Measurements from ENCODE around the gene EXTL2.
"Not testable (repeated sequence)": the region's sequence is repeated elsewhere in the genome, so short reads cannot be mapped to it uniquely, and the experiment has no call there.

Gene EXTL2

GRCh38 chr1:100902365-100902764 is 7.7 kb upstream of the EXTL2 start:
- DNase-seq (ENCODE audit: low read depth) = no peak

- peak; percentile 28 for DNase-seq (ENCODE audit: low read depth)
These were observed 1.9 kb upstream of the EXTL2 start for GRCh38 chr1:100896481-100896982.

- DNase-seq (ENCODE audit: low read depth) = peak; percentile 95
These were observed 1.2 kb upstream of the EXTL2 start, which contains the start of gene SLC30A7 for GRCh38 chr1:100895540-100896480. Gene SLC30A7, plus strand, starts transcription at chr1:100896090. Its CDS starts 173 bp downstream, at chr1:100896263.

GRCh38 chr1:100893718-100894117 is 924 bp downstream of the EXTL2 start:
- no peak for DNase-seq (ENCODE audit: low read depth)

- DNase-seq (ENCODE audit: low read depth) = no peak
These were observed 2.1 kb downstream of the EXTL2 start for GRCh38 chr1:100892554-100892953.

GRCh38 chr1:100891380-100891779 is 3.3 kb downstream of the EXTL2 start:
- DNase-seq (ENCODE audit: low read depth) = no peak

GRCh38 chr1:100889869-100890482 is 4.7 kb downstream of the EXTL2 start:
- not testable (repeated sequence) for DNase-seq (ENCODE audit: low read depth)

- DNase-seq (ENCODE audit: low read depth) = not testable (repeated sequence)
These were observed 5.6 kb downstream of the EXTL2 start for GRCh38 chr1:100889007-100889406.

- DNase-seq (ENCODE audit: low read depth) = no peak
These were observed 10.7 kb downstream of the EXTL2 start for GRCh38 chr1:100883963-100884362.

- no peak for DNase-seq (ENCODE audit: low read depth)
These were observed 11.9 kb downstream of the EXTL2 start for GRCh38 chr1:100882698-100883097.

GRCh38 chr1:100881687-100882086 is 13.0 kb downstream of the EXTL2 start:
- DNase-seq (ENCODE audit: low read depth) = no peak

GRCh38 chr1:100879422-100879821 is 15.2 kb downstream of the EXTL2 start:
- no peak for DNase-seq (ENCODE audit: low read depth)

- no peak for DNase-seq (ENCODE audit: low read depth)
These were observed 18.4 kb downstream of the EXTL2 start for GRCh38 chr1:100876291-100876690.

GRCh38 chr1:100875228-100875627 is 19.4 kb downstream of the EXTL2 start:
- no peak for DNase-seq (ENCODE audit: low read depth)

GRCh38 chr1:100874433-100874832 is 20.2 kb downstream of the EXTL2 start:
- no peak for DNase-seq (ENCODE audit: low read depth)

GRCh38 chr1:100869996-100870395 is 24.6 kb downstream of the EXTL2 start:
- no peak for DNase-seq (ENCODE audit: low read depth)

GRCh38 chr1:100868364-100868995 is 26.2 kb downstream of the EXTL2 start:
- DNase-seq (ENCODE audit: low read depth) = no peak

- no peak for DNase-seq (ENCODE audit: low read depth)
These were observed 27.8 kb downstream of the EXTL2 start for GRCh38 chr1:100866901-100867206.

- DNase-seq (ENCODE audit: low read depth) = no peak
These were observed 28.4 kb downstream of the EXTL2 start for GRCh38 chr1:100866041-100866900.

GRCh38 chr1:100862591-100862990 is 32.1 kb downstream of the EXTL2 start:
- DNase-seq (ENCODE audit: low read depth) = no peak

- DNase-seq (ENCODE audit: low read depth) = no peak
These were observed 33.3 kb downstream of the EXTL2 start for GRCh38 chr1:100861379-100861778.
